H9 (cell line): ENCODE data around the gene AMIGO3. TPM values are rescaled to one million over a fixed set of nuclear protein-coding genes. Genes with fewer than 3 reads are reported as not detected.
A peak's percentile ranks its signal among the peaks of the same experiment; 100 is the strongest.

Source experiments
- DNase-seq: peaks from one replicate; pipeline ENCODE4 v3.0.0-alpha.2; 2017
- H2AFZ ChIP-seq: one replicate; pipeline ENCODE4 v1.6.1; 2013; ENCODE audit warnings: mild to moderate bottlenecking, low read length, control low read depth, moderate library complexity
- H2AK5ac ChIP-seq: 2 replicates; pipeline ENCODE4 v1.6.1; 2013; ENCODE audit warnings: low read length, control low read depth, mixed read lengths; ENCODE audit not compliant: insufficient read length
- H2BK120ac ChIP-seq: one replicate; pipeline ENCODE4 v1.6.1; 2013; ENCODE audit warnings: low read depth, mild to moderate bottlenecking, low read length, control low read depth, inconsistent platforms; ENCODE audit not compliant: poor library complexity, severe bottlenecking
- H2BK12ac ChIP-seq: 2 replicates; pipeline ENCODE4 v1.6.1; 2013; ENCODE audit warnings: low read length, control low read depth, mixed read lengths, low read depth; ENCODE audit not compliant: insufficient read length
- H2BK15ac ChIP-seq: 2 replicates; pipeline ENCODE4 v1.6.1; 2013; ENCODE audit warnings: low read depth, low read length, control low read depth
- H2BK20ac ChIP-seq: one replicate; pipeline ENCODE4 v1.6.1; 2013; ENCODE audit warnings: low read depth, mild to moderate bottlenecking, low read length, control low read depth, inconsistent platforms; ENCODE audit not compliant: poor library complexity, severe bottlenecking
- H2BK5ac ChIP-seq: 2 replicates; pipeline ENCODE4 v1.6.1; 2013; ENCODE audit warnings: low read length, control low read depth, mixed read lengths; ENCODE audit not compliant: insufficient read length
- H3K14ac ChIP-seq: 2 replicates; pipeline ENCODE4 v1.6.1; 2013; ENCODE audit warnings: low read length, control low read depth; ENCODE audit not compliant: insufficient read depth
- H3K18ac ChIP-seq: 2 replicates; pipeline ENCODE4 v1.6.1; 2013; ENCODE audit warnings: low read depth, mild to moderate bottlenecking, mixed read lengths, low read length, control low read depth; ENCODE audit not compliant: insufficient read length
- H3K23ac ChIP-seq: 2 replicates; pipeline ENCODE4 v1.6.1; 2013; ENCODE audit warnings: low read length, control low read depth, mixed read lengths, low read depth; ENCODE audit not compliant: insufficient read length
- H3K23me2 ChIP-seq: 2 replicates; pipeline ENCODE4 v1.6.1; 2013; ENCODE audit warnings: low read depth, mild to moderate bottlenecking, mixed read lengths, low read length, control low read depth; ENCODE audit not compliant: insufficient read length, poor library complexity, severe bottlenecking
- H3K27ac ChIP-seq: 2 replicates; pipeline ENCODE4 v1.5.1; 2013; ENCODE audit warnings: low read length, control low read depth, mixed read lengths, low read depth; ENCODE audit not compliant: insufficient read length
- H3K27me3 ChIP-seq: 2 replicates; pipeline ENCODE4 v1.6.1; 2013; ENCODE audit warnings: low read length, control low read depth, inconsistent platforms; ENCODE audit not compliant: insufficient read depth
- H3K4ac ChIP-seq: 2 replicates; pipeline ENCODE4 v1.6.1; 2013; ENCODE audit warnings: low read depth, mild to moderate bottlenecking, control low read depth, inconsistent platforms, low read length, moderate library complexity
- H3K4me1 ChIP-seq: 2 replicates; pipeline ENCODE4 v1.6.1; 2013; ENCODE audit warnings: low read length, control low read depth, inconsistent platforms; ENCODE audit not compliant: insufficient read depth
- H3K4me2 ChIP-seq: 2 replicates; pipeline ENCODE4 v1.6.1; 2013; ENCODE audit warnings: low read length, control low read depth, mixed read lengths; ENCODE audit not compliant: insufficient read length, insufficient read depth
- H3K56ac ChIP-seq: 2 replicates; pipeline ENCODE4 v1.6.1; 2013; ENCODE audit warnings: low read depth, mild to moderate bottlenecking, mixed read lengths, low read length, control low read depth; ENCODE audit not compliant: insufficient read length
- H3K79me1 ChIP-seq: 2 replicates; pipeline ENCODE4 v1.6.1; 2013; ENCODE audit warnings: low read depth, mild to moderate bottlenecking, moderate library complexity, low read length, control low read depth, inconsistent platforms; ENCODE audit not compliant: insufficient read depth, poor library complexity, severe bottlenecking
- H3K79me2 ChIP-seq: 2 replicates; pipeline ENCODE4 v1.6.1; 2013; ENCODE audit warnings: low read length, control low read depth, inconsistent platforms; ENCODE audit not compliant: insufficient read depth
- H3K9ac ChIP-seq: 2 replicates; pipeline ENCODE4 v1.6.1; 2013; ENCODE audit warnings: low read length, control low read depth, mixed read lengths; ENCODE audit not compliant: insufficient read length; ENCODE audit errors: extremely low read depth
- H3K9me3 ChIP-seq: one replicate; pipeline ENCODE4 v1.6.1; 2013; ENCODE audit warnings: low read depth, low read length, inconsistent platforms; ENCODE audit not compliant: control insufficient read depth
- H3T11ph ChIP-seq: one replicate; pipeline ENCODE4 v1.6.1; 2013; ENCODE audit warnings: mild to moderate bottlenecking, low read length, control low read depth, inconsistent platforms
- H4K20me1 ChIP-seq: one replicate; pipeline ENCODE4 v1.6.1; 2013; ENCODE audit not compliant: control insufficient read depth, insufficient read length, insufficient read depth
- H4K5ac ChIP-seq: 2 replicates; pipeline ENCODE4 v1.6.1; 2013; ENCODE audit warnings: low read depth, mild to moderate bottlenecking, mixed read lengths, low read length, control low read depth; ENCODE audit not compliant: insufficient read length
- H4K8ac ChIP-seq: replicated peaks from 2 replicates; pipeline ENCODE4 v1.6.1; 2013; ENCODE audit warnings: low read length, control low read depth, mixed read lengths, low read depth; ENCODE audit not compliant: insufficient read length
- H4K91ac ChIP-seq: 2 replicates; pipeline ENCODE4 v1.6.1; 2013; ENCODE audit warnings: low read depth, mild to moderate bottlenecking, moderate library complexity, mixed read lengths, low read length, control low read depth; ENCODE audit not compliant: insufficient read length
- H3K27ac Mint-ChIP-seq, 3 experiments: 2 replicates in 2 of 3; 3 replicates in 1 of 3; pipeline ENCODE4 v1.8.0; 2020 to 2021; ENCODE audit warnings: mixed read lengths in 3 of 3, mild to moderate bottlenecking in 1 of 3, moderate library complexity in 1 of 3
- H3K27me3 Mint-ChIP-seq: 2 replicates; pipeline ENCODE4 v1.8.0; 2021; ENCODE audit warnings: low read depth, mild to moderate bottlenecking, moderate library complexity, mixed read lengths
- H3K36me3 Mint-ChIP-seq, 3 experiments: 2 replicates in 2 of 3; 3 replicates in 1 of 3; pipeline ENCODE4 v1.8.0; 2020 to 2021; ENCODE audit warnings: low read depth in 3 of 3, mixed read lengths in 3 of 3; ENCODE audit not compliant: insufficient read depth in 1 of 3
- H3K4me1 Mint-ChIP-seq, 2 experiments: 2 replicates each; pipeline ENCODE4 v1.8.0; 2020; ENCODE audit warnings: mixed read lengths in 2 of 2
- H3K4me3 Mint-ChIP-seq, 2 experiments: 2 replicates in 1 of 2; 3 replicates in 1 of 2; pipeline ENCODE4 v1.8.0; 2020 to 2021; ENCODE audit warnings: mild to moderate bottlenecking in 2 of 2, mixed read lengths in 2 of 2, moderate library complexity in 1 of 2
- H3K9me3 Mint-ChIP-seq, 2 experiments: 2 replicates in 1 of 2; 3 replicates in 1 of 2; pipeline ENCODE4 v1.8.0; 2020; ENCODE audit warnings: mild to moderate bottlenecking in 2 of 2, mixed read lengths in 2 of 2, moderate library complexity in 1 of 2
- WGBS: extraction: QIAGEN DNeasy Blood & Tissue Kit; methylation state at CpG from one replicate; pipeline ENCODE4 v1.1.7; 2013; ENCODE audit warnings: missing lambda C conversion rate, low lambda C conversion rate, mixed read lengths; ENCODE audit not compliant: insufficient read length; ENCODE audit errors: extremely low coverage; 5-methylcytosine and 5-hydroxymethylcytosine counted together
- total RNA-seq: library from RNA; stranded (reverse); gene quantifications from 2 replicates; pipeline ENCODE4 v1.2.1, GENCODE V29; 2021
- TF ChIP-seq, protein P1 (sequence below): fragments of 200-600 bp; sonication (generic); conservative IDR thresholded peaks from 3 replicates; pipeline ENCODE4 v1.8.0; 2021; ENCODE audit warnings: antibody characterized with exemption, mild to moderate bottlenecking

AMIGO3 gene
- total RNA-seq, 1 experiment from 2014 or later, result 3.8 TPM

DNA sequence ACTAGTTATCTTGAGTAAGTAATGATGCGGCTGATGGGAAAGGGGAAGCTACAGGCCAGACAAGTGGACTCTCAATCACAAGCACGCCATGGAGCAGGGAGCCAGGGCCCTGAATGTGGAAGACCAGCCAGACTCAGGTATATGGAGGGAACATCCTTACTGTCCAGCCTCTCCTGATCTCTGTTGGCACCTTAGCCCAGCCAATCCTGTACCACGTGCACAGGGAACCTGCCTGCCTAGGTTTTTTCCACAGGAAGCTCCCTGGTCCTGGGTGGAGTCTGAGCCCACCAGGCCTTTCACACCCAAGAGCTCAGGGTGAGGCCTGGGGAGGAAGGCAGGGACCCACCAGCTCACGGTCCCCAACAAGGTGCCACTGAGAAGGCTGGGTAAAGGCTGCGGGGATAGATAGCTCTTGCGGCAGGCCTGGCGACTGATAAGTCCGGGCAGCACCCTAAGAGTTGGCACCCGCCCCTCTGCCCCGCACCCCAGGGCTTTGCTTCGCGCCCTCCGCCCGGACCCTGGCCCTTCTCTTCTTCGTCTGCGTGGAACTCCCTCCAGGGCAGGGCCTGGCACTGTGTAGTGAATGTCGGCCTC is 46.3 kb downstream of the AMIGO3 start:
- no peak overlapping the region for H4K91ac ChIP-seq
- H3K27ac ChIP-seq, result no peak overlapping the region
- H3T11ph ChIP-seq, result no peak overlapping the region
- H3K36me3 Mint-ChIP-seq, result peaks cover 21 to 28% (median 28%) of the 10 kb centered on the region in 3 experiments; a peak in 6 of 7 replicates
- no peak overlapping the region for H2BK15ac ChIP-seq
- H3K4me1 Mint-ChIP-seq, result peaks cover 15 to 20% of the 10 kb centered on the region in 2 experiments
- peak overlapping the region; percentile 44 for H3K9ac ChIP-seq
- H4K20me1 ChIP-seq, result no peaks in the 10 kb centered on the region
- H3K27me3 ChIP-seq, result no peaks in the 10 kb centered on the region
- H3K9me3 ChIP-seq, result no peaks in the 10 kb centered on the region
- H2AK5ac ChIP-seq, result no peak overlapping the region
- peak overlapping the region; percentile 83 for H3K14ac ChIP-seq
- peaks cover 8% of the 10 kb centered on the region for H3K23me2 ChIP-seq
- WGBS, result no CpG with 5 or more reads among the region's 17 CpGs
- H3K27ac Mint-ChIP-seq, result peak overlapping the region; percentile 93 to 99 (median 98)
- no peak overlapping the region for H3K56ac ChIP-seq
- H2BK120ac ChIP-seq, result no peak overlapping the region
- DNase-seq, result no peak
- no peak overlapping the region for H4K5ac ChIP-seq
- peak overlapping the region; percentile 94 to 95 for H3K4me3 Mint-ChIP-seq
- TF ChIP-seq, protein P1, sequence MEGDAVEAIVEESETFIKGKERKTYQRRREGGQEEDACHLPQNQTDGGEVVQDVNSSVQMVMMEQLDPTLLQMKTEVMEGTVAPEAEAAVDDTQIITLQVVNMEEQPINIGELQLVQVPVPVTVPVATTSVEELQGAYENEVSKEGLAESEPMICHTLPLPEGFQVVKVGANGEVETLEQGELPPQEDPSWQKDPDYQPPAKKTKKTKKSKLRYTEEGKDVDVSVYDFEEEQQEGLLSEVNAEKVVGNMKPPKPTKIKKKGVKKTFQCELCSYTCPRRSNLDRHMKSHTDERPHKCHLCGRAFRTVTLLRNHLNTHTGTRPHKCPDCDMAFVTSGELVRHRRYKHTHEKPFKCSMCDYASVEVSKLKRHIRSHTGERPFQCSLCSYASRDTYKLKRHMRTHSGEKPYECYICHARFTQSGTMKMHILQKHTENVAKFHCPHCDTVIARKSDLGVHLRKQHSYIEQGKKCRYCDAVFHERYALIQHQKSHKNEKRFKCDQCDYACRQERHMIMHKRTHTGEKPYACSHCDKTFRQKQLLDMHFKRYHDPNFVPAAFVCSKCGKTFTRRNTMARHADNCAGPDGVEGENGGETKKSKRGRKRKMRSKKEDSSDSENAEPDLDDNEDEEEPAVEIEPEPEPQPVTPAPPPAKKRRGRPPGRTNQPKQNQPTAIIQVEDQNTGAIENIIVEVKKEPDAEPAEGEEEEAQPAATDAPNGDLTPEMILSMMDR, result no peak
- H3K4ac ChIP-seq, result no peak overlapping the region; the same call in 1 of the 2 replicates
- no peaks in the 10 kb centered on the region; the same call in 1 of the 2 replicates for H3K4me1 ChIP-seq
- H4K8ac ChIP-seq, result no peak overlapping the region
- peak overlapping the region; percentile 69 for H3K18ac ChIP-seq
- H3K27me3 Mint-ChIP-seq, result no peaks in the 10 kb centered on the region; the same call in 1 of the 2 replicates
- peak overlapping the region; percentile 67 for H3K4me2 ChIP-seq
- H3K23ac ChIP-seq, result no peak overlapping the region
- no peak overlapping the region for H2BK20ac ChIP-seq
- H3K79me2 ChIP-seq, result no peaks in the 10 kb centered on the region; the same call in 1 of the 2 replicates
- H2BK5ac ChIP-seq, result no peak overlapping the region
- no peaks in the 10 kb centered on the region for H3K9me3 Mint-ChIP-seq
- H3K79me1 ChIP-seq, result peaks cover 4% of the 10 kb centered on the region
- no peak overlapping the region for H2BK12ac ChIP-seq
- no peak overlapping the region for H2AFZ ChIP-seq
